Testis (tissue), 2 donors: ENCODE measurements around the gene TACC2.

Source experiments
- CTCF ChIP-seq, 3 experiments: fragments of 450-650 bp in 2 of 3; fragments of 200-600 bp in 1 of 3; sonication (generic) in 1 of 3; IDR thresholded peaks; one replicate each; pipeline ENCODE4 v1.5.1; 2016 to 2019; ENCODE audit warnings: antibody characterized with exemption in 3 of 3, mild to moderate bottlenecking in 2 of 3, moderate library complexity in 1 of 3
- POLR2A ChIP-seq: fragments of 450-650 bp; IDR thresholded peaks from one replicate; pipeline ENCODE4 v1.6.1; 2017; ENCODE audit warnings: antibody characterized with exemption, mild to moderate bottlenecking, moderate library complexity

GRCh38 chr10:122240401-122240800 lies 251.4 kb downstream of the TACC2 start:
- TF ChIP-seq CTCF (IDR thresholded peaks at IDR 0.05), result no peak
- no peak for TF ChIP-seq POLR2A
